Activated CD4-positive, alpha-beta T cell treated with anti-CD3 and anti-CD28 coated beads, Interleukin-10, Interleukin-2, amounts not matched to agents 100 ng/mL and 50 ng/mL, durations not matched to agents 16 hours and 8 hours (primary cell): ENCODE results near the gene LRRC61.
"Not testable (repeated sequence)": the region's sequence is repeated elsewhere in the genome, so short reads cannot be mapped to it uniquely, and the experiment has no call there.

Experiments used
- DNase-seq: peaks from one replicate; pipeline ENCODE4 v3.0.0-alpha.2; 2020

Gene LRRC61

GRCh38 chr7:150322833-150323681 is at the start of gene LRRC61, which contains the start of gene ACTR3C:
TSS of gene LRRC61 (plus strand) at chr7:150323355. CDS start at chr7:150336862, 13,507 bp downstream.
TSS of gene ACTR3C (minus strand) at chr7:150323545. CDS start at chr7:150295296, 28,249 bp downstream.
- DNase-seq = peak; percentile 79

GRCh38 chr7:150276132-150276695 is 46.9 kb upstream of the LRRC61 start:
- peak; percentile 44 for DNase-seq

- not testable (repeated sequence) for DNase-seq
These were observed 44.8 kb upstream of the LRRC61 start for GRCh38 chr7:150278383-150278782.

- not testable (repeated sequence) for DNase-seq
These were observed 41.3 kb upstream of the LRRC61 start for GRCh38 chr7:150281681-150282403.

- not testable (repeated sequence) for DNase-seq
These were observed 40.0 kb upstream of the LRRC61 start for GRCh38 chr7:150283111-150283510.

GRCh38 chr7:150283608-150284007 is 39.5 kb upstream of the LRRC61 start:
- DNase-seq = not testable (repeated sequence)

GRCh38 chr7:150285849-150286754 is 37.1 kb upstream of the LRRC61 start:
- DNase-seq = peak; percentile 11

GRCh38 chr7:150287815-150288214 is 35.3 kb upstream of the LRRC61 start:
- not testable (repeated sequence) for DNase-seq

- not testable (repeated sequence) for DNase-seq
These were observed 34.3 kb upstream of the LRRC61 start for GRCh38 chr7:150288816-150289215.

GRCh38 chr7:150290317-150290716 is 32.8 kb upstream of the LRRC61 start:
- peak; percentile 34 for DNase-seq

- DNase-seq = not testable (repeated sequence)
These were observed 28.1 kb upstream of the LRRC61 start for GRCh38 chr7:150295027-150295426.

GRCh38 chr7:150295614-150296013 is 27.5 kb upstream of the LRRC61 start:
- not testable (repeated sequence) for DNase-seq

GRCh38 chr7:150296802-150297201 is 26.4 kb upstream of the LRRC61 start:
- DNase-seq = not testable (repeated sequence)

- not testable (repeated sequence) for DNase-seq
These were observed 25.2 kb upstream of the LRRC61 start for GRCh38 chr7:150297978-150298377.

- DNase-seq = not testable (repeated sequence)
These were observed 20.2 kb upstream of the LRRC61 start for GRCh38 chr7:150302908-150303310.

- not testable (repeated sequence) for DNase-seq
These were observed 18.5 kb upstream of the LRRC61 start for GRCh38 chr7:150304499-150305258.

GRCh38 chr7:150305259-150305902 is 17.8 kb upstream of the LRRC61 start:
- DNase-seq = not testable (repeated sequence)

GRCh38 chr7:150305903-150306284 is 17.3 kb upstream of the LRRC61 start:
- DNase-seq = not testable (repeated sequence)

GRCh38 chr7:150306377-150306776 is 16.8 kb upstream of the LRRC61 start:
- DNase-seq = not testable (repeated sequence)

- no peak for DNase-seq
These were observed 16.0 kb upstream of the LRRC61 start for GRCh38 chr7:150307129-150307528.

GRCh38 chr7:150307904-150308303 is 15.3 kb upstream of the LRRC61 start:
- no peak for DNase-seq
